ENCODE data around the gene SQOR. TPM values are rescaled to one million over a fixed set of nuclear protein-coding genes. Genes with fewer than 3 reads are reported as not detected.
A peak's percentile ranks its signal among the peaks of the same experiment; 100 is the strongest.

SQOR gene
- total and polyA plus RNA-seq, 8 donors: 13.8 to 28.6 (median 24.2) TPM

DNA sequence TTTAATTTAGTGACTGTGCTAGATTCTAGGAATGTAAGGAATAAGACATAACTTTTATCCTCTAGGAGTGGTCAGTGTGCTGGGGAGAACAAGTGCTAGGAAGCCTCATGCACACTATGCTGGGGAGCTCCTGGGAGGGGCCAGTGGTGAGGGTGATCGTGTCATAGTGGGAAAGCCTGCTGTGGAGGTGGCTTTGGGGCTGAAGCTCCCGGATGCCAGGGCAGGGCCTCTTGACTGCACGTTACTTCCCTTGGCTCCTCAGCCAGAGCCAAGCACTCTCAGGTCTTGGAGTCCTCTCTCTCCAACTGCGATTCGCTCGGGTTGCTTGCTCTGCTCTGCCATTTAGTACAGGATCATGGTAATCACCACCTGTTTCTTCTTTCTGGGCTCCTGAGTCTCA is 33.6 kb downstream of the SQOR start:
- 87 to 92% methylated on average over 6 of the region's 6 CpGs for whole genome bisulfite sequencing, 2 donors
- no peak for ATAC-seq
- DNase-seq: no peak

DNA sequence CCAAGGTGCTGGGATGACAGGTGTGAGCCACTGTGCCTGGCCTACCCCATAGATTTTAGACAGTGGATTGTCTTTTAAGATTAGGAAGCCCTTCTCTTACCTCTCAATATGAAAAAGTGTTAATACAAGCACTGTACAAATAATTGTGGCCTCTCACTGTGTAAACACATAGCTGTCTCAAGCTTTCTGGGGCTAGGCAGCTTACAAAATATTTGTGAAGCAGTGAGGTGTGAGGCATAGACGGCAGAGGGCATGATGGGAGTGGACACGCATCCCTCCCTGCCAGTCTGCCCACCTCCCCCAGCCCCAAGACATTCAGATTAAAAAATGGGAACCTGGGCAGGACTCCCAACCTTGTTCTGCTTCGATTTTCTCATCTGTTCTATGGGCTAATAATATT is 34.6 kb downstream of the SQOR start:
- no peaks in the 10 kb centered on the region for H3K27me3 ChIP-seq
- H3K9me3 ChIP-seq: no peaks in the 10 kb centered on the region
- WGBS, 2 donors: 78 to 87% methylated on average over 3 of the region's 3 CpGs
- TF ChIP-seq, protein P1, sequence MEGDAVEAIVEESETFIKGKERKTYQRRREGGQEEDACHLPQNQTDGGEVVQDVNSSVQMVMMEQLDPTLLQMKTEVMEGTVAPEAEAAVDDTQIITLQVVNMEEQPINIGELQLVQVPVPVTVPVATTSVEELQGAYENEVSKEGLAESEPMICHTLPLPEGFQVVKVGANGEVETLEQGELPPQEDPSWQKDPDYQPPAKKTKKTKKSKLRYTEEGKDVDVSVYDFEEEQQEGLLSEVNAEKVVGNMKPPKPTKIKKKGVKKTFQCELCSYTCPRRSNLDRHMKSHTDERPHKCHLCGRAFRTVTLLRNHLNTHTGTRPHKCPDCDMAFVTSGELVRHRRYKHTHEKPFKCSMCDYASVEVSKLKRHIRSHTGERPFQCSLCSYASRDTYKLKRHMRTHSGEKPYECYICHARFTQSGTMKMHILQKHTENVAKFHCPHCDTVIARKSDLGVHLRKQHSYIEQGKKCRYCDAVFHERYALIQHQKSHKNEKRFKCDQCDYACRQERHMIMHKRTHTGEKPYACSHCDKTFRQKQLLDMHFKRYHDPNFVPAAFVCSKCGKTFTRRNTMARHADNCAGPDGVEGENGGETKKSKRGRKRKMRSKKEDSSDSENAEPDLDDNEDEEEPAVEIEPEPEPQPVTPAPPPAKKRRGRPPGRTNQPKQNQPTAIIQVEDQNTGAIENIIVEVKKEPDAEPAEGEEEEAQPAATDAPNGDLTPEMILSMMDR (IDR thresholded peaks at IDR 0.05): no peak
- ATAC-seq: peak in 1 of 4 donors; percentile 40
- no peak overlapping the region for H3K27ac ChIP-seq
- no peaks in the 10 kb centered on the region for H3K4me1 ChIP-seq
- no peak overlapping the region for H3K4me3 ChIP-seq
- H3K36me3 ChIP-seq: peaks cover 0 to 31% (median 4%) of the 10 kb centered on the region in 3 donors
- no peak for DNase-seq
- FAIRE-seq: no peak
- intact Hi-C loops (cut with DNase I): no loop called here

More for the DNA sequence above, 33.6 kb downstream of the SQOR start:
- Histone ChIP-seq H3K36me3 (peaks cover 0 to 28% (median 0%) of the 10 kb centered on the region in 3 donors), H3K27ac (no peak overlapping the region), H3K4me1 (no peaks in the 10 kb centered on the region), H3K4me3 (no peak overlapping the region), H3K9me3 (no peaks in the 10 kb centered on the region), H3K27me3 (no peaks in the 10 kb centered on the region)
- intact Hi-C loops (cut with DNase I): no loop called here
- TF ChIP-seq, protein P1 (IDR thresholded peaks at IDR 0.05): no peak
- no peak for FAIRE-seq

DNA sequence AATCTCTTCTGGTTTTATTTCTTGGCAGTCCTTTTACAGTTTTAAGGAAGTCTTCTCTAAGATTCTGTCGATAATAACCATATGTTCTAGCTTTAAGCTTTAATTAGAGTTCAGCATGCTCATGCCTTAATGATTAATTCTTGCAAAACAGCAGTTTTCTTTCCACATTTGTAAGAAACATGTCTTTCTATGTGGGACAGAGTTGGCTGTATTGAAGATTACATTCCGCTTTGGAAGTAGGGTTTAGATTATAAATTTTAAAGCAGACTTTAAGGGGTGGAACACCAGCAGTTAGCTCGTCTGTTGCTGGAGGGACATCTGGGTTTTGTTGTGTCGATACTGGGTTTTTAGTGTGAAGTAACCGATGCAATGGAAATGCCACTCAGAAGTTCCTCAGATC is 35.3 kb downstream of the SQOR start:
- TF ChIP-seq, protein P1 (IDR thresholded peaks at IDR 0.05): no peak
- 90% methylated on average over 5 of the region's 5 CpGs for WGBS, 2 donors
- Histone ChIP-seq H3K4me3 (no peak overlapping the region), H3K4me1 (no peaks in the 10 kb centered on the region), H3K27ac (no peak overlapping the region), H3K36me3 (peaks cover 0 to 30% (median 4%) of the 10 kb centered on the region in 3 donors), H3K27me3 (no peaks in the 10 kb centered on the region), H3K9me3 (no peaks in the 10 kb centered on the region)
- FAIRE-seq: no peak
- intact Hi-C loops (cut with DNase I): no loop called here
- no peak for ATAC-seq
- DNase-seq: no peak

DNA sequence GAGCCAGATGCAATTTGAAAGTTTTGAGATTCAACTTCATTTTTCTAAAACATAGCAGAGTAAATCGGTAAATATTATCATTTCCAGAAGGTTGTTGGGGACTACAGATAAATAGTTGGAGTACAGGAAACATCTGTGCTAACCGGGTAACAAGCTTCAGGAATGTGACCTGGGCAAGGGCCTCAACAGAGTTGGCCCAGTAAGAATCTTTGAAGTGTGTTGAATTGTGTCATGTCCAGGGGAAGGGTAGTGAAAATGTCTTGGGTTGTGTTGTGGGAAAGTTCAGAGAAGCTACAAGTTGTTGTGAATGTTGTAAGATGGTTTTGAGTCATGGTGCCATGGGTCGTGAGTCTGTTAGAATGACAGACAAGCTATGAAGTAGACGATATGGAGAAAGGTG is 35.7 kb downstream of the SQOR start:
- TF ChIP-seq, protein P1 (IDR thresholded peaks at IDR 0.05): no peak
- Histone ChIP-seq H3K27me3 (no peaks in the 10 kb centered on the region), H3K36me3 (peaks cover 0 to 33% (median 4%) of the 10 kb centered on the region in 3 donors), H3K9me3 (no peaks in the 10 kb centered on the region), H3K27ac (no peak overlapping the region), H3K4me3 (no peak overlapping the region), H3K4me1 (no peaks in the 10 kb centered on the region)
- ATAC-seq (no peak), FAIRE-seq (no peak), DNase-seq (no peak)
- 82 to 89% methylated on average over 4 of the region's 4 CpGs for WGBS, 2 donors
- intact Hi-C loops (cut with DNase I): no loop called here

DNA sequence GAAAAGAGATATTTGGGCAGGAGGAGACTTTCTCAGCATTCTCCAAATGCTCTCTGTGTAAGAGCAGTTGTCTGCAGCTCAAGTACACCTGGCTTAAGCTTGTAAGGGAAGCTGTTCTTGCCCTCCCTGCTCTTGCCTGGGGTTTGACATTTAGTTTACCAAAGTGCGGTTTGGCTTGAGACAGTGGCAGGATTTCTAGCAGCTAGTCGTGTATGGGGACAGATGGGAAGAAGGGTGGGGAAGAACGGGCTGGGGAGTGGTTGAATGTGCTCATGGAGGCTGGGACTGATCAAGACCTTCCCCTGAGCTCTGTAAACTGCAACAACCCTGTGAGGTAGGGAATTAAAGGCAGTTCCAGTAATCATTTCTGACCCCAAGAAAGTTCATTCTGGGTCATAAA is 39.8 kb downstream of the SQOR start:
- H3K27ac ChIP-seq: no peak overlapping the region
- no peak overlapping the region for H3K4me3 ChIP-seq
- H3K4me1 ChIP-seq: no peaks in the 10 kb centered on the region
- ATAC-seq (no peak), FAIRE-seq (no peak), DNase-seq (no peak)
- no peaks in the 10 kb centered on the region for H3K27me3 ChIP-seq
- H3K9me3 ChIP-seq: no peaks in the 10 kb centered on the region
- intact Hi-C loops (cut with DNase I): no loop called here
- H3K36me3 ChIP-seq: peaks cover 0 to 51% (median 11%) of the 10 kb centered on the region in 3 donors
- TF ChIP-seq, protein P1 (IDR thresholded peaks at IDR 0.05): no peak
- 77 to 85% methylated on average over 3 of the region's 3 CpGs for WGBS, 2 donors

All from pancreas (tissue), 10 donors.